Natural killer cell (primary cell): ENCODE results near the gene MFSD11. TPM values are rescaled to one million over a fixed set of nuclear protein-coding genes. Genes with fewer than 3 reads are reported as not detected.

Experiments
- ATAC-seq, 3 donors: fragments of 150-1000 bp in 2 of 3; fragments of 200-7000 bp in 1 of 3; cut with Tn5 transposase; 1 replicate in 1 of 3; 2 replicates in 2 of 3; pipeline ENCODE4 v1.10.0; 2021; ENCODE audit warnings: mild to moderate bottlenecking in 2 of 3, moderate library complexity in 2 of 3
- DNase-seq, 2 donors: peaks; one replicate each; pipeline versions ENCODE4 v3.0.0 to v3.0.0-alpha.2; 2013 to 2021; ENCODE audit warnings: mixed read lengths in 1 of 2
- H3K27ac ChIP-seq: one replicate; pipeline ENCODE4 v1.5.1; 2013; ENCODE audit warnings: mild to moderate bottlenecking, low read length
- H3K27me3 ChIP-seq: one replicate; pipeline ENCODE4 v1.6.1; 2013; ENCODE audit warnings: low read length; ENCODE audit not compliant: control insufficient read depth, insufficient read depth
- H3K36me3 ChIP-seq: one replicate; pipeline ENCODE4 v1.6.1; 2013; ENCODE audit warnings: low read length; ENCODE audit not compliant: control insufficient read depth, insufficient read depth
- H3K4me1 ChIP-seq: one replicate; pipeline ENCODE4 v1.6.1; 2013; ENCODE audit warnings: low read length; ENCODE audit not compliant: control insufficient read depth, insufficient read depth
- H3K4me3 ChIP-seq: one replicate; pipeline ENCODE4 v1.5.1; 2013; ENCODE audit warnings: low read length
- H3K9me3 ChIP-seq: one replicate; pipeline ENCODE4 v1.6.1; 2013; ENCODE audit warnings: low read length; ENCODE audit not compliant: control insufficient read depth, insufficient read depth
- H3K27ac Mint-ChIP-seq, 2 donors: one replicate each; pipeline ENCODE4 v1.8.0; 2022; ENCODE audit warnings: mild to moderate bottlenecking in 2 of 2, mixed read lengths in 2 of 2, moderate library complexity in 1 of 2
- H3K27me3 Mint-ChIP-seq, 2 donors: one replicate each; pipeline ENCODE4 v1.8.0; 2022; ENCODE audit warnings: low read depth in 2 of 2, mixed read lengths in 2 of 2
- H3K36me3 Mint-ChIP-seq: one replicate; pipeline ENCODE4 v1.8.0; 2022; ENCODE audit warnings: mixed read lengths
- H3K4me1 Mint-ChIP-seq, 2 donors: one replicate each; pipeline ENCODE4 v1.8.0; 2022; ENCODE audit warnings: mixed read lengths in 2 of 2
- H3K4me3 Mint-ChIP-seq: one replicate; pipeline ENCODE4 v1.8.0; 2022; ENCODE audit warnings: mild to moderate bottlenecking, moderate library complexity, mixed read lengths
- H3K9me3 Mint-ChIP-seq, 2 donors: one replicate each; pipeline ENCODE4 v1.8.0; 2022; ENCODE audit warnings: mixed read lengths in 2 of 2
- CTCF ChIP-seq: fragments of 200-600 bp; IDR thresholded peaks from one replicate; pipeline ENCODE4 v1.8.0; 2022; ENCODE audit warnings: antibody characterized with exemption
- WGBS: methylation state at CpG from one replicate; pipeline ENCODE4 v1.1.7; 2013; ENCODE audit warnings: missing lambda C conversion rate; ENCODE audit not compliant: insufficient coverage; 5-methylcytosine and 5-hydroxymethylcytosine counted together
- intact Hi-C: fragments of 100-400 bp; cut with micrococcal nuclease; formaldehyde crosslinking; loops from one replicate; pipeline ENCODE4 v1.14.2; 2022
- total RNA-seq, 4 donors: library from RNA; stranded (reverse); fragments of 120-200 nt in 1 of 4; gene quantifications; one replicate each; pipeline versions ENCODE4 v1.2.3 to v1.2.4, GENCODE V29; 2013 to 2022

The MFSD11 gene
- total RNA-seq, 3 donors from 2014 or later (not counting 1 experiment from before 2014, with no cell fraction given) = 32.7 to 44.0 (median 33.9) TPM

DNA sequence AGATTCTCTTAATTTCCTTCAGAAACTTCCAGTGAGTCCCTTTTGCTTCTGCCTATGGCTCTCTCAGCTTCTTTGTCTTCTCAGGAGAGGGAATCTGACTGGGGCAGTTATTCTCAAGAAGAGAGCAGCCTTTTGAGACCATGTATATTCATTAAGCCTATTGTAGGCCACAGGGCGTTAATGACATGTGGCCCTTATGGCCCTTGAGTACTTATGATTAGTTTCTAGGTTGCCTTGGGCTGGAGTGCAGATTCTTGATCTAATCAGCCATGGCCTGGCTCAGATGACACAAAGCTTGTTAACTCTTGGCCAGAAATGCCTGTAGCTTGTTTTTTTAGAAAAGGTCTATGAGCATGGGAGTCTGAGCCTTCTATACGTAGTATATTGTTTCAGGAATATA is 17.4 kb downstream of the MFSD11 start:
- no peaks in the 10 kb centered on the region for H3K27me3 Mint-ChIP-seq
- H3K4me1 Mint-ChIP-seq = peaks cover 0 to 8% of the 10 kb centered on the region in 2 donors
- ATAC-seq = no peak
- no peak for DNase-seq
- no peak overlapping the region for H3K4me3 ChIP-seq
- 100% methylated on average over 1 of the region's 2 CpGs for WGBS
- no peaks in the 10 kb centered on the region for H3K9me3 ChIP-seq
- H3K4me3 Mint-ChIP-seq = peak overlapping the region; percentile 13
- intact Hi-C loops = no loop called here
- H3K36me3 ChIP-seq = peaks cover 10% of the 10 kb centered on the region
- H3K27me3 ChIP-seq = no peaks in the 10 kb centered on the region
- no peak overlapping the region for H3K27ac Mint-ChIP-seq
- no peak for TF ChIP-seq CTCF
- H3K36me3 Mint-ChIP-seq = no peaks in the 10 kb centered on the region
- H3K27ac ChIP-seq = no peak overlapping the region
- H3K4me1 ChIP-seq = peaks cover 19% of the 10 kb centered on the region
- H3K9me3 Mint-ChIP-seq = no peaks in the 10 kb centered on the region

GRCh38 chr17:76757256-76757655 is 19.3 kb downstream of the MFSD11 start:
- Mint-ChIP-seq H3K27me3 (no peaks in the 10 kb centered on the region), H3K4me1 (peaks cover 0 to 8% of the 10 kb centered on the region in 2 donors), H3K4me3 (no peak overlapping the region), H3K9me3 (no peaks in the 10 kb centered on the region), H3K36me3 (no peaks in the 10 kb centered on the region), H3K27ac (no peak overlapping the region)
- Histone ChIP-seq H3K36me3 (peaks cover 10% of the 10 kb centered on the region), H3K9me3 (no peaks in the 10 kb centered on the region), H3K4me1 (peaks cover 11% of the 10 kb centered on the region), H3K4me3 (no peak overlapping the region), H3K27ac (no peak overlapping the region), H3K27me3 (no peaks in the 10 kb centered on the region)
- 97% methylated on average over 5 of the region's 5 CpGs for WGBS
- no peak for DNase-seq
- intact Hi-C loops = no loop called here
- no peak for ATAC-seq
- TF ChIP-seq CTCF = no peak

DNA sequence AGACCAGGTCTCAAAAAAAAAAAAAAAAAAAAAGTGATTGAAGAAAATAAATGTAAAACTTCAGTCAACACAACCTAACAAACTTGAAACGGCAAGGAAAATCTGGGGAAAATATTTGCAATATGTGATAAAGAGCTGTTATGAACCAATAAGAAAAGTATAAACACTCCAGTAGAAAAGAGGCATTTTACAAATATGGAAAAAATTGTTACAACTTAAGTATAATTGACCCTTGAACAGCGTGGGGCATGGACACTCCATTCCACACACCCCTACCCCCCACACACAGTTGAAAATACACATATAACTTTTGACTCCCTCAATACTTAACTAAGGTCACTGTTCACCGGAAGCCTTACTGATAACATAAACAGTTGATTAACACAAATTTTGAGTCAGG is 20.7 kb downstream of the MFSD11 start:
- no peak for DNase-seq
- Histone ChIP-seq H3K27ac (no peak overlapping the region), H3K36me3 (peaks cover 10% of the 10 kb centered on the region), H3K9me3 (no peaks in the 10 kb centered on the region), H3K27me3 (no peaks in the 10 kb centered on the region), H3K4me3 (no peak overlapping the region), H3K4me1 (peaks cover 2% of the 10 kb centered on the region)
- no peaks in the 10 kb centered on the region for H3K9me3 Mint-ChIP-seq
- H3K4me1 Mint-ChIP-seq = peaks cover 0 to 3% of the 10 kb centered on the region in 2 donors
- no peak overlapping the region for H3K27ac Mint-ChIP-seq
- no peak for ATAC-seq
- TF ChIP-seq CTCF = no peak
- H3K36me3 Mint-ChIP-seq = no peaks in the 10 kb centered on the region
- WGBS = 100% methylated on average over 2 of the region's 3 CpGs
- intact Hi-C loops = no loop called here
- H3K4me3 Mint-ChIP-seq = no peak overlapping the region
- no peaks in the 10 kb centered on the region for H3K27me3 Mint-ChIP-seq

GRCh38 chr17:76772842-76773525 is 35.1 kb downstream of the MFSD11 start:
- no peaks in the 10 kb centered on the region for H3K27me3 ChIP-seq
- H3K9me3 ChIP-seq = no peaks in the 10 kb centered on the region
- WGBS = 82% methylated on average over 6 of the region's 6 CpGs
- peak overlapping the region; percentile 64 to 73 for H3K27ac Mint-ChIP-seq
- H3K4me1 ChIP-seq = peaks cover 16% of the 10 kb centered on the region
- H3K9me3 Mint-ChIP-seq = no peaks in the 10 kb centered on the region
- H3K4me3 Mint-ChIP-seq = peak overlapping the region; percentile 59
- peak overlapping the region; percentile 49 for H3K27ac ChIP-seq
- intact Hi-C loops = no loop called here
- ATAC-seq (peak; percentile 88 to 92 (median 92)), DNase-seq (peak in 1 of 2 donors; percentile 84)
- TF ChIP-seq CTCF = no peak
- H3K36me3 Mint-ChIP-seq = peaks cover 8% of the 10 kb centered on the region
- no peaks in the 10 kb centered on the region for H3K27me3 Mint-ChIP-seq
- peaks cover 10 to 15% of the 10 kb centered on the region in 2 donors for H3K4me1 Mint-ChIP-seq
- peaks cover 36% of the 10 kb centered on the region for H3K36me3 ChIP-seq
- H3K4me3 ChIP-seq = no peak overlapping the region
